ENCODE results near the gene ANKRD28. TPM values are rescaled to one million over a fixed set of nuclear protein-coding genes. Genes with fewer than 3 reads are reported as not detected.
"Not testable (repeated sequence)": the region's sequence is repeated elsewhere in the genome, so short reads cannot be mapped to it uniquely, and the experiment has no call there.

The ANKRD28 gene
- total and polyA plus RNA-seq, 5 experiments from 2014 or later, result 3.3 to 38.0 (median 10.5) TPM

- H3K27ac Mint-ChIP-seq, result peak overlapping the region in 1 of 10 donors; percentile 2
- no peaks in the 10 kb centered on the region for H3K27me3 Mint-ChIP-seq
- POLR2A ChIA-PET, result no interaction called here
- no peak overlapping the region for H3K4me3 Mint-ChIP-seq
- ATAC-seq, result no peak
- H3K4me1 Mint-ChIP-seq, result peaks cover 9 to 33% (median 27%) of the 10 kb centered on the region in 4 donors
- peaks cover 6 to 42% (median 14%) of the 10 kb centered on the region in 3 donors for H3K36me3 Mint-ChIP-seq
- no peaks in the 10 kb centered on the region for H3K9me3 Mint-ChIP-seq
- DNase-seq, result no peak
Observed at GRCh38 chr3:15782429-15782828, 15.3 kb downstream of the ANKRD28 start.

DNA sequence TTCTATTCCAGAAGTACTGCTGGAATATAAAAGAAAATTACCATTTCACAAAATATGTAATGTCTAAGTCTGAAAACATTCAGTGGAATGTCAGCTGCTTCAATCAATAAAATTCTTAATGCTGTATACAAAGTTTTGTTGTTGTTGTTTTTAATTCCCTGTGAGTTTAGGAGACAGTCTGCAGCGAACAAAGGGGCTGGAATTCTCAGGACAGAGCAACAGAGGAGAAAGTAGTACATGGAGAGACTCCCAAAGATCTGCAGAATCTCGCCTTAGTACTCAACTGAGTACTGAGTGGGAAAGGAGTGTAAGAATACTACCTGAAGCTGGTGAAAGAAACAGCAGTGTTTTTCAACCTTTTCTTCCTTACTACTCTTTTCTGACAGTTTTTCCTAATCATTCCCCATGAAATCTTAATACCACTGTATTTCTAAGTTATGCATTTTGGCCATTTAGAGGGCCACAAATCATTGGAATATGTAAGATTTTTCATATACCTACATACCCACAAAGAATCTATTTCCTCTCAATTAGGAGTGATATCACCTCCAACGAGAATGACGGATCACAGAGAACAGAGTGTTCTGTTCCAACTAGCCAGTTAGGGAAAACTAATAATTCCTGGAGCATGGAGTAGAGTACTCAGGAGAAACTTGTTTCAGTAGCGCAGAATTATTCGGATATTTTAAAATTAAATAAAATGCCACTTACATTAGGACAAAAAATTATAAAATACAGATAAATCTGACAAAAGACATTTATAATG lies 16.0 kb downstream of the ANKRD28 start:
- H3K36me3 Mint-ChIP-seq, result peaks cover 3 to 39% (median 14%) of the 10 kb centered on the region in 3 donors
- POLR2A ChIA-PET, result no interaction called here
- H3K27me3 Mint-ChIP-seq, result no peaks in the 10 kb centered on the region
- no peak for ATAC-seq
- DNase-seq, result no peak
- peak overlapping the region in 2 of 10 donors; percentile 10 to 23 for H3K27ac Mint-ChIP-seq
- peaks cover 9 to 33% (median 26%) of the 10 kb centered on the region in 4 donors for H3K4me1 Mint-ChIP-seq
- no peaks in the 10 kb centered on the region for H3K9me3 Mint-ChIP-seq
- no peak overlapping the region for H3K4me3 Mint-ChIP-seq

DNA sequence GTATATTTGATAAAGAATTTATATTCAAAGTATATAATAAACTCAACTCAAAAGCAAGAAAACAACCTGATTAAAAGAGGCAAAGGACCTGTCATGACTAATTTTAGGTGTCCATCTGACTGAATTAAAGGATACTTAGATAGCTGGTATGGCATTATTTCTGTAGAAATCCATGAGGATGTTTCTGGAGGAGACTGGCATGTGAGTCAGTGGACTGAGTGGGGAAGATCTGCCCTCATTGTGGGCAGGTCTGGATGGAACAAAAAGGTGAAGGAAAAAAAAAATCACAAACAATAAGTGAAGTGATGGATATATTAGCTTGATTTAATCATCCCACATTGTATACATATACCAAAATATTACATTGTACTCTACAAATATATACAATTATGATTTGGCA lies 16.6 kb downstream of the ANKRD28 start:
- Mint-ChIP-seq H3K27me3 (no peaks in the 10 kb centered on the region), H3K27ac (peak overlapping the region in 1 of 10 donors; percentile 46), H3K36me3 (peaks cover 3 to 41% (median 14%) of the 10 kb centered on the region in 3 donors), H3K4me1 (peaks cover 8 to 34% (median 27%) of the 10 kb centered on the region in 4 donors), H3K4me3 (no peak overlapping the region), H3K9me3 (no peaks in the 10 kb centered on the region)
- POLR2A ChIA-PET, result no interaction called here
- ATAC-seq (no peak), DNase-seq (no peak)

- Mint-ChIP-seq H3K36me3 (peaks cover under 1 to 28% (median 5%) of the 10 kb centered on the region in 3 donors), H3K4me1 (peaks cover 3 to 29% (median 17%) of the 10 kb centered on the region in 4 donors), H3K4me3 (no peak overlapping the region), H3K27ac (peak overlapping the region in 1 of 10 donors; percentile 29), H3K9me3 (no peaks in the 10 kb centered on the region), H3K27me3 (no peaks in the 10 kb centered on the region)
- ATAC-seq, result no peak
- POLR2A ChIA-PET, result no interaction called here
- no peak for DNase-seq
Observed at GRCh38 chr3:15779111-15779510, 18.7 kb downstream of the ANKRD28 start.

- H3K4me3 Mint-ChIP-seq, result no peak overlapping the region
- H3K36me3 Mint-ChIP-seq, result peaks cover 0 to 21% (median 8%) of the 10 kb centered on the region in 3 donors
- no peaks in the 10 kb centered on the region for H3K9me3 Mint-ChIP-seq
- H3K27me3 Mint-ChIP-seq, result no peaks in the 10 kb centered on the region
- peak overlapping the region in 1 of 10 donors; percentile 29 for H3K27ac Mint-ChIP-seq
- no peak for DNase-seq
- POLR2A ChIA-PET, result no interaction called here
- peaks cover 3 to 27% (median 13%) of the 10 kb centered on the region in 4 donors for H3K4me1 Mint-ChIP-seq
- no peak for ATAC-seq
Observed at GRCh38 chr3:15778332-15778858, 19.4 kb downstream of the ANKRD28 start.

GRCh38 chr3:15774931-15775560 lies 22.7 kb downstream of the ANKRD28 start:
- H3K27ac Mint-ChIP-seq, DNase-seq, H3K27me3 Mint-ChIP-seq, H3K4me3 Mint-ChIP-seq, ATAC-seq, POLR2A ChIA-PET, H3K9me3 Mint-ChIP-seq: not testable (repeated sequence)
- H3K36me3 Mint-ChIP-seq, result peaks cover 0 to 20% (median 15%) of the 10 kb centered on the region in 3 donors
- peaks cover 8 to 32% (median 20%) of the 10 kb centered on the region in 4 donors for H3K4me1 Mint-ChIP-seq

DNA sequence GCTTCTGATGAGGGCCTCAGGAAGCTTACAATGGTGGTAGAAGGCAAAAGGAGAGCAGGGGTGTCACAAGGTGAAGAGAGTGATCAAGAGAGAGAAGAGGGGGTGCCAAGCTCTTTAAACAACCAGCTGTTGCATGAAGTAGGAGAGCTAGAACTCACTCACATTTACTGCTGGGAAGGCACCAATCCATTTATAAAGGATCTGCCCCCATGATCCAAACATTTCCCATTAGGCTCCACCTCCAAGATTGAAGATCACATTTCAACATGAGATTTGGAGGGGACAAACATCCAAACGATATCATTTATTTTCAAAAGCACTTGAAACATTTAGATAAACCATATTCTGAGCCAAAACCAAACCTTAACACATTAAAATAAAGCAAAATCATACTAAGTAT lies 26.3 kb downstream of the ANKRD28 start:
- Mint-ChIP-seq H3K4me3 (no peak overlapping the region), H3K27ac (peak overlapping the region in 1 of 10 donors; percentile 66), H3K27me3 (no peaks in the 10 kb centered on the region), H3K9me3 (no peaks in the 10 kb centered on the region), H3K4me1 (peaks cover 8 to 38% (median 15%) of the 10 kb centered on the region in 4 donors), H3K36me3 (peaks cover 0 to 17% (median 12%) of the 10 kb centered on the region in 3 donors)
- no peak for DNase-seq
- POLR2A ChIA-PET, result no interaction called here
- no peak for ATAC-seq

DNA sequence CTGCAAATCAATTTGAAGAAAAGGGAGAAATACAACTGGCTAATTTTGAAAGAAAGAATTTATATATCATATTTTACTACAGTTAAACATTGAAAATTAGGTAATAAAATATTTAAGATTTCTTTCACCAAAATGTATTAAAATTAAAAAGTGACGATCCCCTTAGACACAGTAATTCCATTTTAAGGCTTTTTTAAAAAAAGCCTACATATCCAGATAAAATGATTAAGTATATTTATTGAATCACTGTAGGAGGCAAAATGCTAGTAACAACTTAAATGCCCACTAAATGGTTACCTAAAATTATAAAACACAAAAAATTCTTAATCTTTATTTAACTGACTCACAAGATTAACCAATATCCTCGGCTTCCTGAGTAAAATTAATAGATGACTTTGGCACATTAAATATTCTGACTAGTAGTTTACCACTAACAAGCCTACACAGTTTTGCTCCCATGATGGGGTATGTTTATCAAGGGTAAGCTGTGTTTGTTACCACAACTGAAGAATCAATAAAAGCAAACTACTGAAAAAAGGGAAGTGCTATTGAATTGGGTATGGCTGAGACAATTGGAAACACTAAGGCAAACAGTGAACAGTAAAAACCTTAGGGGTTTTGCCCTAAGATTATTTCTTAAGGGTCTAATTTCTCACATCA lies 28.4 kb downstream of the ANKRD28 start:
- H3K4me1 Mint-ChIP-seq, result peaks cover 6 to 33% (median 15%) of the 10 kb centered on the region in 4 donors
- H3K27ac Mint-ChIP-seq, result no peak overlapping the region
- H3K9me3 Mint-ChIP-seq, result no peaks in the 10 kb centered on the region
- POLR2A ChIA-PET, result no interaction called here
- no peak for ATAC-seq
- H3K36me3 Mint-ChIP-seq, result peaks cover 5 to 26% (median 20%) of the 10 kb centered on the region in 3 donors
- DNase-seq, result no peak
- H3K4me3 Mint-ChIP-seq, result no peak overlapping the region
- H3K27me3 Mint-ChIP-seq, result no peaks in the 10 kb centered on the region

DNA sequence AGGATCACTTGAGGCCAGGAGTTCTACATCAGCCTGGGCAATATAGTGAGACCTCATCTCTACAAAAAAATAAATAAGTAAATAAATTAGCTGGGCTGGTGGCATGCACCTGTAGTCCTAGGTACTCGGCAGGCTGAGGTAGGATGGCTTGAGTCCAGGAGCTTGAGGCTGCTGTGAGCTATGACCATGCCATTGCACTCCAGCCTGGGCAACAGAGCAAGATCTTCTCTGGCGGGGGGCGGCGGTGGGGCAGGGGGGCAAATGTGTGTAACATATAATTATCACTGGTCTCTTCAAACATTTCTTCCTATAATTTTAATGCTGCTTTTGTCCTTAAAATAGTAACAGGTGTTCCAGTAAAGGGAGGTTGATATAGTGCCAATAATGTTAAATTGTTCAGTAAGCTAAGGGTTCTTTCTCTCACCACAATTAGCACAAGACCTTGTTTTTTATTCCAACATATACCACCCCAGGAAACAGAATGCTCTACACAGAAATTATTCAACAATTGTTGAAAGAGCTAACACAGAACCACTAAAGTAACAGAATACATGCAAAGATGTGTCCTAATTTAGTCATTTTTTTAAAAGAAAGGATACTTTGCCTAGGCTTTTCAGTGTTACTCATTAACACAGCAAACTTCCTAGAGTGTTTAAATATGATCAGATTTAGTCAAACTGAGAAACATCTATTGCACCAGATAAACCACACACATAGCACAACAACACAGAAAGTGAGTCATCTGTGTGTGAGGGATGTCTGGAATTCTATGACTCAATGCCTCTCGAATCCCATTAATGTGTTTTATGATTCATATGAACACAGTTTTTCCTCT lies 29.1 kb downstream of the ANKRD28 start:
- Mint-ChIP-seq H3K36me3 (peaks cover 5 to 29% (median 19%) of the 10 kb centered on the region in 3 donors), H3K27me3 (no peaks in the 10 kb centered on the region), H3K9me3 (no peaks in the 10 kb centered on the region), H3K4me1 (peaks cover 5 to 30% (median 15%) of the 10 kb centered on the region in 4 donors), H3K4me3 (no peak overlapping the region), H3K27ac (peak overlapping the region in 1 of 10 donors; percentile 12)
- POLR2A ChIA-PET, result no interaction called here
- no peak for ATAC-seq
- DNase-seq, result no peak

GRCh38 chr3:15766406-15766805 lies 31.4 kb downstream of the ANKRD28 start:
- no peaks in the 10 kb centered on the region for H3K27me3 Mint-ChIP-seq
- peaks cover 9 to 40% (median 15%) of the 10 kb centered on the region in 3 donors for H3K36me3 Mint-ChIP-seq
- H3K4me3 Mint-ChIP-seq, result no peak overlapping the region
- ATAC-seq (no peak), DNase-seq (no peak)
- no peaks in the 10 kb centered on the region for H3K9me3 Mint-ChIP-seq
- POLR2A ChIA-PET, result no interaction called here
- peaks cover 4 to 13% (median 9%) of the 10 kb centered on the region in 4 donors for H3K4me1 Mint-ChIP-seq
- H3K27ac Mint-ChIP-seq, result no peak overlapping the region

DNA sequence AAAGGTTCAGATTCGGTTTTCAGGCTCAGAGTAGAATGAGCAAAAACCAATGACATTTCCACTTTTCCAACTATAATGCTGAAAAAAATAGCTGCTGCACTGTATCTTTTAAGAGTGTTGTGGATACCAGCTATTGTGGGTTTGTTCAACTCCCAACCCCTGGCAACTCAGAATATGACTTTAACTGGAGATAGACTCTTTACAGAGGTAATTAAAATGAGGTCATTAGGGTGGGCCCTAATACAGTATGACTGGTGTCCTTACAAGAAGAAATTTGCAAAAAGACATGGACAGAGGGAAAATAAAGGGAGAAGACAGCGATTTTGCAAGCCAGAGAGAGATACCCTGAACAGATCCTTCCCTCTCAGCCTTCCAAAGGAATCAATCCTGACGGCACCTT lies 39.5 kb downstream of the ANKRD28 start:
- peaks cover 7 to 37% (median 15%) of the 10 kb centered on the region in 3 donors for H3K36me3 Mint-ChIP-seq

GRCh38 chr3:15757824-15758223 lies 40.0 kb downstream of the ANKRD28 start:
- no peaks in the 10 kb centered on the region for H3K9me3 Mint-ChIP-seq
- no peak overlapping the region for H3K27ac Mint-ChIP-seq
- POLR2A ChIA-PET, result no interaction called here
- no peak overlapping the region for H3K4me3 Mint-ChIP-seq
- peaks cover 0 to 8% (median 5%) of the 10 kb centered on the region in 4 donors for H3K4me1 Mint-ChIP-seq
- DNase-seq (no peak), ATAC-seq (no peak)
- no peaks in the 10 kb centered on the region for H3K27me3 Mint-ChIP-seq
- peaks cover 5 to 32% (median 13%) of the 10 kb centered on the region in 3 donors for H3K36me3 Mint-ChIP-seq

More for the DNA sequence above, 39.5 kb downstream of the ANKRD28 start:
- Mint-ChIP-seq H3K27me3 (no peaks in the 10 kb centered on the region), H3K4me1 (peaks cover 0 to 7% (median 3%) of the 10 kb centered on the region in 4 donors), H3K27ac (no peak overlapping the region), H3K4me3 (no peak overlapping the region), H3K9me3 (no peaks in the 10 kb centered on the region)
- ATAC-seq, result no peak
- POLR2A ChIA-PET, result no interaction called here
- DNase-seq, result no peak
